ENCODE data around the gene OR2S2. TPM values are rescaled to one million over a fixed set of nuclear protein-coding genes. Genes with fewer than 3 reads are reported as not detected.

OR2S2 gene
- total RNA-seq, 1 experiment from 2014 or later: not detected

GRCh38 chr9:35944173-35944572, 13.8 kb downstream of the OR2S2 start:
- no peak for DNase-seq
- no TSS peak for BruUV-seq (replicated peaks)
- TF ChIP-seq, protein P1, sequence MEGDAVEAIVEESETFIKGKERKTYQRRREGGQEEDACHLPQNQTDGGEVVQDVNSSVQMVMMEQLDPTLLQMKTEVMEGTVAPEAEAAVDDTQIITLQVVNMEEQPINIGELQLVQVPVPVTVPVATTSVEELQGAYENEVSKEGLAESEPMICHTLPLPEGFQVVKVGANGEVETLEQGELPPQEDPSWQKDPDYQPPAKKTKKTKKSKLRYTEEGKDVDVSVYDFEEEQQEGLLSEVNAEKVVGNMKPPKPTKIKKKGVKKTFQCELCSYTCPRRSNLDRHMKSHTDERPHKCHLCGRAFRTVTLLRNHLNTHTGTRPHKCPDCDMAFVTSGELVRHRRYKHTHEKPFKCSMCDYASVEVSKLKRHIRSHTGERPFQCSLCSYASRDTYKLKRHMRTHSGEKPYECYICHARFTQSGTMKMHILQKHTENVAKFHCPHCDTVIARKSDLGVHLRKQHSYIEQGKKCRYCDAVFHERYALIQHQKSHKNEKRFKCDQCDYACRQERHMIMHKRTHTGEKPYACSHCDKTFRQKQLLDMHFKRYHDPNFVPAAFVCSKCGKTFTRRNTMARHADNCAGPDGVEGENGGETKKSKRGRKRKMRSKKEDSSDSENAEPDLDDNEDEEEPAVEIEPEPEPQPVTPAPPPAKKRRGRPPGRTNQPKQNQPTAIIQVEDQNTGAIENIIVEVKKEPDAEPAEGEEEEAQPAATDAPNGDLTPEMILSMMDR (IDR thresholded peaks at IDR 0.05; ENCODE audit: insufficient read depth in 1 of 2, low read depth in 1 of 2, low read length in 1 of 2, severe bottlenecking in 1 of 2, unreplicated experiment in 1 of 2): no peak
- Histone ChIP-seq H3K9me3 (no peaks in the 10 kb centered on the region), H3K36me3 (ENCODE audit: control insufficient read depth, insufficient read depth, low read length) (no peaks in the 10 kb centered on the region), H3K4me1 (peaks cover 12% of the 10 kb centered on the region; the same call in 1 of the 2 replicates), H3K4me3 (ENCODE audit: low read depth, low read length) (no peak overlapping the region), H3K27me3 (replicated peaks; ENCODE audit: control insufficient read depth, insufficient read depth, low read length) (no peaks in the 10 kb centered on the region)
- H3K9me3 Mint-ChIP-seq (ENCODE audit: unreplicated experiment): no peaks in the 10 kb centered on the region
- POLR2A ChIA-PET: no interaction called here
- no peak overlapping the region for H3K27ac Mint-ChIP-seq (ENCODE audit: unreplicated experiment)
- H3K36me3 Mint-ChIP-seq (ENCODE audit: insufficient read depth, unreplicated experiment): no peaks in the 10 kb centered on the region
- CTCF ChIA-PET: interaction anchor here (2.5 to 2.9 kb wide), 2 partner anchors 11 to 41 kb away, joined by 11 to 39 read pairs; no protein-coding TSS in a partner anchor
- H3K4me3 Mint-ChIP-seq (ENCODE audit: unreplicated experiment): no peak overlapping the region
- peaks cover 6% of the 10 kb centered on the region for H3K4me1 Mint-ChIP-seq (ENCODE audit: low read depth, unreplicated experiment)
- no peaks in the 10 kb centered on the region for H3K27me3 Mint-ChIP-seq (ENCODE audit: insufficient read depth, unreplicated experiment)
- intact Hi-C loops (cut with micrococcal nuclease; ENCODE audit: unreplicated experiment): loop anchor here (2.0 kb wide), 1 partner anchor 37 kb away; the partner anchor contains the start of gene HRCT1

DNA sequence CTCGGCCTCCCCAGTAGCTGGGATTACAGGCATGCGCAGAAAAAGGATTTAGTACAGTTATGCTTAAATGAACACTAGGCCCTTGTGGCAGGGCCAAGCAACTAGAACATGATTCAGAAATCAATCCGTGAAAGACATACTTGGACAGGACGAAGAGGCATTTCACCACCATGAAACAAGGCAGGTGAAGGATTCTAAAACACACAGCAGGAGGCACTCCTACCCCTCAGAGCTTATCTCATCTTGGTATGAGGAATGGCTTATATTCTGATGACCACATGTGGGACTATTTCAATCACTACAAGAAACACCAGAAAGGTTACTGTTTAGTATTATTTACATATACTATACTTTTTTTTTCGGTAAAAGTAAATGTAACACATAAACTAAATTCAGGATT, 15.7 kb downstream of the OR2S2 start:
- H3K4me1 Mint-ChIP-seq (ENCODE audit: low read depth, unreplicated experiment): no peaks in the 10 kb centered on the region
- CTCF ChIA-PET: no interaction called here
- H3K4me3 ChIP-seq (ENCODE audit: low read depth, low read length): no peak overlapping the region

GRCh38 chr9:35940458-35941407, 17.2 kb downstream of the OR2S2 start:
- Histone ChIP-seq H3K36me3 (ENCODE audit: control insufficient read depth, insufficient read depth, low read length) (no peaks in the 10 kb centered on the region), H3K9me3 (no peaks in the 10 kb centered on the region), H3K4me3 (ENCODE audit: low read depth, low read length) (no peak overlapping the region), H3K27me3 (replicated peaks; ENCODE audit: control insufficient read depth, insufficient read depth, low read length) (no peaks in the 10 kb centered on the region), H3K4me1 (peaks cover 12% of the 10 kb centered on the region; the same call in 1 of the 2 replicates)
- H3K4me3 Mint-ChIP-seq (ENCODE audit: unreplicated experiment): no peak overlapping the region
- intact Hi-C loops (cut with micrococcal nuclease; ENCODE audit: unreplicated experiment): no loop called here
- H3K36me3 Mint-ChIP-seq (ENCODE audit: insufficient read depth, unreplicated experiment): no peaks in the 10 kb centered on the region
- TF ChIP-seq, protein P1 (IDR thresholded peaks at IDR 0.05; ENCODE audit: insufficient read depth in 1 of 2, low read depth in 1 of 2, low read length in 1 of 2, severe bottlenecking in 1 of 2, unreplicated experiment in 1 of 2): no peak
- ChIA-PET CTCF (interaction anchor here (0.9 to 1.1 kb wide), 2 partner anchors 11 to 38 kb away, joined by 3 to 4 read pairs; no protein-coding TSS in a partner anchor), POLR2A (no interaction called here)
- H3K27ac Mint-ChIP-seq (ENCODE audit: unreplicated experiment): no peak overlapping the region
- no TSS peak for BruUV-seq (replicated peaks)
- H3K27me3 Mint-ChIP-seq (ENCODE audit: insufficient read depth, unreplicated experiment): no peaks in the 10 kb centered on the region
- H3K9me3 Mint-ChIP-seq (ENCODE audit: unreplicated experiment): no peaks in the 10 kb centered on the region
- H3K4me1 Mint-ChIP-seq (ENCODE audit: low read depth, unreplicated experiment): no peaks in the 10 kb centered on the region
- DNase-seq: no peak

More for the DNA sequence above, 15.7 kb downstream of the OR2S2 start:
- Histone ChIP-seq H3K36me3 (ENCODE audit: control insufficient read depth, insufficient read depth, low read length) (no peaks in the 10 kb centered on the region), H3K9me3 (no peaks in the 10 kb centered on the region), H3K4me1 (peaks cover 12% of the 10 kb centered on the region; the same call in 1 of the 2 replicates), H3K27me3 (replicated peaks; ENCODE audit: control insufficient read depth, insufficient read depth, low read length) (no peaks in the 10 kb centered on the region)
- no peaks in the 10 kb centered on the region for H3K9me3 Mint-ChIP-seq (ENCODE audit: unreplicated experiment)
- TF ChIP-seq, protein P1 (IDR thresholded peaks at IDR 0.05; ENCODE audit: insufficient read depth in 1 of 2, low read depth in 1 of 2, low read length in 1 of 2, severe bottlenecking in 1 of 2, unreplicated experiment in 1 of 2): no peak
- POLR2A ChIA-PET: no interaction called here
- H3K27me3 Mint-ChIP-seq (ENCODE audit: insufficient read depth, unreplicated experiment): no peaks in the 10 kb centered on the region
- H3K36me3 Mint-ChIP-seq (ENCODE audit: insufficient read depth, unreplicated experiment): no peaks in the 10 kb centered on the region
- no TSS peak for BruUV-seq (replicated peaks)
- intact Hi-C loops (cut with micrococcal nuclease; ENCODE audit: unreplicated experiment): no loop called here
- no peak overlapping the region for H3K4me3 Mint-ChIP-seq (ENCODE audit: unreplicated experiment)
- no peak for DNase-seq
- no peak overlapping the region for H3K27ac Mint-ChIP-seq (ENCODE audit: unreplicated experiment)

Measured in Caco-2 (cell line).